H1 (cell line): Measurements from ENCODE around the gene DGKI. TPM values are rescaled to one million over a fixed set of nuclear protein-coding genes. Genes with fewer than 3 reads are reported as not detected.

Experiments
- CTCF ChIA-PET: fragments of 300-600 bp; sonication (Branson Sonifier 250); formaldehyde crosslinking; loops from one replicate; lab custom pipeline; 2021; ENCODE audit not compliant: partially characterized antibody; lab: Charles Lee
- POLR2A ChIA-PET: fragments of 300-600 bp; sonication (Branson Sonifier 250); formaldehyde crosslinking; loops from one replicate; lab custom pipeline; 2021; ENCODE audit warnings: inconsistent platforms; ENCODE audit not compliant: partially characterized antibody; lab: Charles Lee
- DNase-seq, 2 experiments: peaks; one replicate each; pipeline versions ENCODE4 v3.0.0 to v3.0.0-alpha.2; 2010 to 2022; ENCODE audit warnings: low spot score in 2 of 2, low read depth in 1 of 2, mixed read lengths in 1 of 2
- FAIRE-seq: peaks from 2 replicates; lab custom pipeline; 2011; peaks lifted over from hg19 to GRCh38; lab: Jason Lieb, UNC
- H2AFZ ChIP-seq: 2 replicates; pipeline ENCODE4 v1.8.1; 2012; ENCODE audit warnings: low read length, inconsistent platforms
- H2AK5ac ChIP-seq: 2 replicates; pipeline ENCODE4 v1.6.1; 2013; ENCODE audit warnings: low read depth, low read length
- H2BK120ac ChIP-seq: replicated peaks from 2 replicates; pipeline ENCODE3; 2013; ENCODE audit warnings: low read depth, low read length, inconsistent platforms
- H2BK12ac ChIP-seq: 2 replicates; pipeline ENCODE4 v1.6.1; 2013; ENCODE audit warnings: low read depth, low read length
- H2BK15ac ChIP-seq: 2 replicates; pipeline ENCODE4 v1.6.1; 2013; ENCODE audit warnings: low read length
- H2BK20ac ChIP-seq: 2 replicates; pipeline ENCODE4 v1.6.1; 2013; ENCODE audit warnings: low read length
- H2BK5ac ChIP-seq: 2 replicates; pipeline ENCODE4 v1.6.1; 2013; ENCODE audit warnings: low read depth, low read length
- H3K14ac ChIP-seq: 2 replicates; pipeline ENCODE4 v1.6.1; 2013; ENCODE audit warnings: inconsistent platforms; ENCODE audit not compliant: insufficient read length
- H3K18ac ChIP-seq: 2 replicates; pipeline ENCODE4 v1.6.1; 2013; ENCODE audit warnings: low read length; ENCODE audit errors: extremely low read depth
- H3K23ac ChIP-seq: 2 replicates; pipeline ENCODE4 v1.6.1; 2013; ENCODE audit warnings: inconsistent platforms; ENCODE audit not compliant: insufficient read length
- H3K23me2 ChIP-seq: 2 replicates; pipeline ENCODE4 v1.6.1; 2013; ENCODE audit warnings: low read depth, low read length
- H3K27ac ChIP-seq: 2 replicates; pipeline ENCODE4 v1.6.1; 2011; ENCODE audit warnings: low read depth, low read length, inconsistent platforms
- H3K27me3 ChIP-seq, 4 experiments: replicated peaks in 1 of 4; 1 replicate in 1 of 4; 2 replicates in 3 of 4; pipeline versions ENCODE4 v1.6.1 to v1.8.1; 2011 to 2013; ENCODE audit warnings: low read length in 3 of 4, mild to moderate bottlenecking in 3 of 4, inconsistent platforms in 2 of 4, mixed read lengths in 2 of 4, moderate library complexity in 1 of 4; ENCODE audit not compliant: control insufficient read depth in 3 of 4, insufficient read depth in 3 of 4; ENCODE audit errors: extremely low read depth in 1 of 4
- H3K36me3 ChIP-seq, 4 experiments: 2 replicates each; pipeline versions ENCODE4 v1.6.1 to v1.8.1; 2011 to 2013; ENCODE audit warnings: mild to moderate bottlenecking in 4 of 4, low read length in 3 of 4, moderate library complexity in 2 of 4, control low read depth in 1 of 4, inconsistent platforms in 1 of 4; ENCODE audit not compliant: insufficient read depth in 4 of 4, control insufficient read depth in 2 of 4
- H3K4ac ChIP-seq: replicated peaks from 2 replicates; pipeline ENCODE3; 2013; ENCODE audit warnings: low read length, low read depth, mixed read lengths, inconsistent platforms; ENCODE audit not compliant: insufficient read length
- H3K4me1 ChIP-seq, 4 experiments: replicated peaks in 1 of 4; 1 replicate in 1 of 4; 2 replicates in 3 of 4; pipeline versions ENCODE4 v1.6.1 to v1.8.1; 2011 to 2013; ENCODE audit warnings: low read length in 3 of 4, inconsistent platforms in 2 of 4, mixed read lengths in 1 of 4; ENCODE audit not compliant: insufficient read depth in 4 of 4, control insufficient read depth in 3 of 4
- H3K4me2 ChIP-seq, 2 experiments: 2 replicates each; pipeline versions ENCODE4 v1.6.1 to v1.8.1; 2011 to 2013; ENCODE audit warnings: low read depth in 2 of 2, low read length in 2 of 2, control low read depth in 1 of 2, inconsistent platforms in 1 of 2, mild to moderate bottlenecking in 1 of 2; ENCODE audit not compliant: insufficient read depth in 1 of 2
- H3K4me3 ChIP-seq, 4 experiments: fragments of 200-600, 300-600 bp in 1 of 4; sonication (generic), shearing (Covaris generic), sonication (Bioruptor Twin) in 1 of 4; 2 replicates each; pipeline versions ENCODE4 v1.5.1 to v1.8.1; 2011 to 2016; ENCODE audit warnings: low read length in 4 of 4, low read depth in 3 of 4, control low read depth in 2 of 4, inconsistent platforms in 2 of 4, mild to moderate bottlenecking in 2 of 4, mixed read lengths in 1 of 4, moderate library complexity in 1 of 4; ENCODE audit not compliant: insufficient read depth in 2 of 4; ENCODE audit errors: extremely low read depth in 1 of 4
- H3K56ac ChIP-seq: replicated peaks from 2 replicates; pipeline ENCODE3; 2013; ENCODE audit warnings: low read depth, mild to moderate bottlenecking, mixed read lengths, low read length, inconsistent platforms; ENCODE audit not compliant: insufficient read length
- H3K79me1 ChIP-seq: 2 replicates; pipeline ENCODE4 v1.6.1; 2013; ENCODE audit warnings: low read depth, low read length, control low read depth
- H3K79me2 ChIP-seq, 2 experiments: 2 replicates each; pipeline versions ENCODE4 v1.6.1 to v1.8.1; 2012 to 2013; ENCODE audit warnings: low read length in 2 of 2, mild to moderate bottlenecking in 2 of 2, inconsistent platforms in 1 of 2; ENCODE audit not compliant: insufficient read depth in 2 of 2, control insufficient read depth in 1 of 2
- H3K9ac ChIP-seq, 4 experiments: replicated peaks in 1 of 4; 1 replicate in 1 of 4; 2 replicates in 3 of 4; pipeline versions ENCODE4 v1.6.1 to v1.8.1; 2011 to 2013; ENCODE audit warnings: low read depth in 3 of 4, low read length in 3 of 4, control low read depth in 2 of 4, mild to moderate bottlenecking in 2 of 4, moderate library complexity in 2 of 4, inconsistent platforms in 1 of 4; ENCODE audit errors: extremely low read depth in 1 of 4
- H3K9me3 ChIP-seq, 2 experiments: 2 replicates each; pipeline versions ENCODE4 v1.6.1 to v1.8.1; 2012 to 2013; ENCODE audit warnings: mild to moderate bottlenecking in 2 of 2, moderate library complexity in 2 of 2, control low read depth in 1 of 2, inconsistent platforms in 1 of 2, low read depth in 1 of 2, low read length in 1 of 2, mixed read lengths in 1 of 2; ENCODE audit not compliant: insufficient read depth in 2 of 2
- H4K20me1 ChIP-seq, 2 experiments: replicated peaks in 1 of 2; 2 replicates each; pipeline versions ENCODE3 to v1.8.1; 2011 to 2013; ENCODE audit warnings: inconsistent platforms in 2 of 2, low read length in 2 of 2, mild to moderate bottlenecking in 1 of 2; ENCODE audit not compliant: insufficient read depth in 2 of 2, control insufficient read depth in 1 of 2
- H4K5ac ChIP-seq: 2 replicates; pipeline ENCODE4 v1.6.1; 2013; ENCODE audit warnings: low read length, low read depth, mixed read lengths, inconsistent platforms; ENCODE audit not compliant: insufficient read length
- H4K8ac ChIP-seq: 2 replicates; pipeline ENCODE4 v1.8.0; 2013; ENCODE audit warnings: mild to moderate bottlenecking, moderate library complexity, low read length, inconsistent platforms; ENCODE audit not compliant: insufficient read depth; ENCODE audit errors: extremely low read depth
- H4K91ac ChIP-seq: replicated peaks from 2 replicates; pipeline ENCODE3; 2013; ENCODE audit warnings: low read length, mixed read lengths, inconsistent platforms; ENCODE audit not compliant: insufficient read length
- BACH1 ChIP-seq: IDR thresholded peaks from 2 replicates; pipeline ENCODE4 v1.6.1; 2012; ENCODE audit warnings: low read length, improper control_type of control experiment
- CEBPB ChIP-seq: IDR thresholded peaks from 2 replicates; pipeline ENCODE4 v1.6.1; 2012; ENCODE audit warnings: low read depth, low read length
- CHD1 ChIP-seq: IDR thresholded peaks from 2 replicates; pipeline ENCODE4 v1.6.1; 2012; ENCODE audit warnings: low read depth, low read length, improper control_type of control experiment
- EP300 ChIP-seq, 2 experiments: IDR thresholded peaks; 1 replicate in 1 of 2; 2 replicates in 1 of 2; pipeline ENCODE4 v1.6.1; 2011 to 2012; ENCODE audit warnings: low read depth in 2 of 2, low read length in 2 of 2, mild to moderate bottlenecking in 2 of 2, borderline replicate concordance in 1 of 2, inconsistent platforms in 1 of 2, moderate library complexity in 1 of 2
- GABPA ChIP-seq: IDR thresholded peaks from 2 replicates; pipeline ENCODE4 v1.6.1; 2011; ENCODE audit warnings: mild to moderate bottlenecking, low read length, moderate library complexity, borderline replicate concordance; ENCODE audit not compliant: insufficient read depth
- NRF1 ChIP-seq: IDR thresholded peaks from 2 replicates; pipeline ENCODE4 v1.6.1; 2011; ENCODE audit warnings: mild to moderate bottlenecking, low read depth, low read length, improper control_type of control experiment
- RXRA ChIP-seq: IDR thresholded peaks from 2 replicates; pipeline ENCODE4 v1.6.1; 2011; ENCODE audit warnings: low read depth, mild to moderate bottlenecking, low read length, moderate library complexity; ENCODE audit not compliant: insufficient read depth
- SIN3A ChIP-seq, 2 experiments: IDR thresholded peaks in 1 of 2; conservative IDR thresholded peaks in 1 of 2; 2 replicates each; pipeline ENCODE4 v1.6.1; 2011 to 2012; ENCODE audit warnings: low read length in 2 of 2, improper control_type of control experiment in 1 of 2, low read depth in 1 of 2, mild to moderate bottlenecking in 1 of 2
- SUZ12 ChIP-seq: fragments of 200-600 bp; sonication (generic); IDR thresholded peaks from 2 replicates; pipeline ENCODE4 v1.6.1; 2012; ENCODE audit warnings: mild to moderate bottlenecking, inconsistent platforms, low read length, moderate library complexity, mixed read lengths
- WGBS, 2 experiments: shearing (Covaris generic) in 1 of 2; methylation state at CpG; one replicate each; pipeline versions ENCODE4 v1.1.6 to v1.1.7; 2013 to 2015; ENCODE audit warnings: low lambda C conversion rate in 2 of 2, mixed read lengths in 2 of 2, inconsistent platforms in 1 of 2, low coverage in 1 of 2, missing lambda C conversion rate in 1 of 2; ENCODE audit not compliant: insufficient replicate concordance in 2 of 2, insufficient coverage in 1 of 2, insufficient read length in 1 of 2; ENCODE audit errors: extremely low coverage in 1 of 2, missing lambda C conversion rate in 1 of 2; 5-methylcytosine and 5-hydroxymethylcytosine counted together
- polyA plus RNA-seq, 7 experiments: library from polyadenylated mRNA; depleted of rRNA in 3 of 7; stranded (reverse) in 5 of 7; unstranded in 2 of 7; fragments of >200 nt in 5 of 7; fragments of 200-250 nt in 2 of 7; gene quantifications; 1 replicate in 5 of 7; 2 replicates in 1 of 7; 4 replicates in 1 of 7; pipeline versions ENCODE4 v1.2.1 to v1.2.3, GENCODE V29; 2011 to 2013; ENCODE audit warnings: missing spikeins in 2 of 7, mixed read lengths in 2 of 7
- total RNA-seq: library from RNA; stranded (reverse); fragmentation: NEBNext Ultra II Directional; extraction: Animal tissue kit (Norgen Biotek cat#: 25700); gene quantifications from 2 replicates; pipeline ENCODE4 v1.2.1, GENCODE V29; 2021

DGKI gene
- total and polyA plus RNA-seq, 2 of the 8 experiments (the other 6 are each of a cell fraction or from before 2014, with no cell fraction given) = 0.20 to 0.71 TPM

GRCh38 chr7:137891016-137891655 lies 44.4 kb upstream of the DGKI start:
- DNase-seq = no peak
- Histone ChIP-seq H3K27me3 (no peaks in the 10 kb centered on the region), H3K56ac (no peak overlapping the region), H3K23me2 (no peaks in the 10 kb centered on the region), H3K14ac (no peak overlapping the region), H4K5ac (no peak overlapping the region), H2BK120ac (no peak overlapping the region), H2BK5ac (no peak overlapping the region), H3K79me1 (no peaks in the 10 kb centered on the region; the same call in 1 of the 2 replicates), H3K4me1 (peaks cover 0 to 6% (median 3%) of the 10 kb centered on the region in 4 experiments; a peak in 3 of 7 replicates), H3K9ac (no peak overlapping the region), H2AK5ac (no peak overlapping the region), H3K9me3 (no peaks in the 10 kb centered on the region), H4K8ac (no peak overlapping the region), H3K4ac (no peak overlapping the region), H2BK15ac (no peak overlapping the region), H3K23ac (no peak overlapping the region), H2BK12ac (no peak overlapping the region), H2BK20ac (no peak overlapping the region), H3K79me2 (no peaks in the 10 kb centered on the region), H4K20me1 (no peaks in the 10 kb centered on the region), H3K4me3 (no peak overlapping the region), H3K4me2 (no peak overlapping the region), H3K27ac (no peak overlapping the region), H3K18ac (no peak overlapping the region), H4K91ac (no peak overlapping the region), H3K36me3 (peaks cover 3 to 18% (median 8%) of the 10 kb centered on the region in 4 experiments; a peak in 6 of 8 replicates), H2AFZ (no peak overlapping the region)
- FAIRE-seq = no peak
- 87% methylated on average over 4 of the region's 4 CpGs; no CpG with 5 or more reads in 1 of the 2 experiments for WGBS, 2 experiments
- ChIA-PET POLR2A (no interaction called here), CTCF (interaction anchor here (0.6 to 1.7 kb wide), 6 partner anchors 12 to 825 kb away, joined by 3 to 5 read pairs (median 3); partner anchors contain the start of gene DGKI)
- TF ChIP-seq RXRA = no peak
- no peak for TF ChIP-seq NRF1
- no peak for TF ChIP-seq BACH1
- no peak for TF ChIP-seq GABPA
- TF ChIP-seq CHD1 = no peak
- no peak for TF ChIP-seq SIN3A (conservative IDR thresholded peaks at IDR 0.05 in 1 of 2, IDR thresholded peaks at IDR 0.05 in 1 of 2; ENCODE audit: low read depth in 1 of 2, low read length in 2 of 2)
- no peak for TF ChIP-seq EP300 (IDR thresholded peaks at IDR 0.05; ENCODE audit: borderline replicate concordance in 1 of 2, low read depth in 2 of 2, low read length in 2 of 2)
- TF ChIP-seq CEBPB = no peak
- TF ChIP-seq SUZ12 = no peak
